Measurements from ENCODE around the gene CPNE6. TPM values are rescaled to one million over a fixed set of nuclear protein-coding genes. Genes with fewer than 3 reads are reported as not detected.

The CPNE6 gene
- total and polyA plus RNA-seq, 2 of the 13 experiments (the other 11 are each of a cell fraction or from before 2014, with no cell fraction given): not detected

DNA sequence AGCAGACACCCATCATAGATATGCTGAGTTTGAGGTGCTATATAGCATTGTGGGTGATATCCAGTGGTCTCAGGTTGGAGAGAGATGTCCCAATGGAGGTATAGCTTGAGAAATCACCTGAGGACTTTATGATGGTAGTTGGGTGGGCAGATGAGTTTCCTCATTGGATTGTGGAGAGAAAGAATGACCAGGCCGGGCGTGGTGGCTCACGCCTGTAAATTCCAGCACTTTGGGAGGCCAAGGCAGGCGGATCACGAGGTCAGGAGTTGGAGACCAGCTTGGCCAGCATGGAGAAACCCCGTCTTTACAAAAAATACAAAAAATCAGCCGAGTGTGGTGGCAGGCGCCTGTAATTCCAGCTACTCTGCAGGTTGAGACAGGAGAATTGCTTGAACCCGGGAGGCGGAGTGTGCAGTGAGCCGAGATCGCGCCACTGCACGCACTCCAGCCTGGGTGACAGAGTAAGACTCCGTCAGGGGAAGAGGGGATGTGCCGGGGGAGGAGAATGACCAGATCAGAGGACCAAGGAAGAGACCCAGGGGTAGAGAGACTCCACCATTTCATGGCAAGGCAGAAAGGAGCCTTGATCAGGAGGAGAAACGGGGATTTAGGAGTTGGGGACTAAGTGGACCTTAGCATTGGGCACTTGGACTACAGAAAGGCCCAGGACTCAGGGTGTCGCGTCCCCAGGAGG lies 22.0 kb downstream of the CPNE6 start:
- intact Hi-C loops (cut with micrococcal nuclease; ENCODE audit: unreplicated experiment) (loop anchor here (5.0 kb wide), 2 partner anchors 111 to 481 kb away; no protein-coding TSS in a partner anchor), in situ Hi-C loops (cut with HindIII; ENCODE audit: extremely low pct_ligation_motif_present, low pct_unique_long_range_greater_than_20kb) (loop anchor here (5.0 kb wide), 2 partner anchors 36 to 81 kb away; no protein-coding TSS in a partner anchor)
- H3K36me3 ChIP-seq (replicated peaks in 1 of 2; ENCODE audit: control insufficient read depth in 1 of 2, insufficient read depth in 2 of 2, low read length in 2 of 2): peaks cover 12 to 15% of the 10 kb centered on the region in 2 experiments
- ChIA-PET POLR2A (interaction anchor here (0.6 to 14.4 kb wide), 85 partner anchors 8 to 1504 kb away, joined by 3 to 627 read pairs (median 6); partner anchors contain the start of genes ACIN1, AJUBA, BCL2L2 and C14orf119), CTCF (ENCODE audit: low intra/inter-chr PET ratio, low total read pairs) (interaction anchor here (1.1 to 3.3 kb wide), 4 partner anchors 16 to 79 kb away, joined by 3 to 15 read pairs (median 8); no protein-coding TSS in a partner anchor)
- H3K27ac ChIP-seq (ENCODE audit: extremely low read length, insufficient read depth, low read length): peak overlapping the region; percentile 71
- peak overlapping the region; percentile 63 for H3K9ac ChIP-seq (ENCODE audit: insufficient read depth, low read depth, low read length)
- 0 out of 2 replicates have a peak, but pooled peaks cover 4% of the 10 kb centered on the region for H4K20me1 ChIP-seq (ENCODE audit: insufficient read depth, low read length)
- WGBS (ENCODE audit: low lambda C conversion rate): 79% methylated on average over 19 of the region's 19 CpGs
- H3K4me2 ChIP-seq (ENCODE audit: low read depth, low read length): peak overlapping the region; percentile 72
- ATAC-seq (no peak), DNase-seq (ENCODE audit: low spot score) (no peak), FAIRE-seq (no peak)
- H3K9me3 ChIP-seq (ENCODE audit: low read length): no peaks in the 10 kb centered on the region
- BruUV-seq (replicated peaks): TSS peak; percentile 55
- peaks cover 26% of the 10 kb centered on the region for H3K79me2 ChIP-seq (ENCODE audit: insufficient read depth, low read length)
- H3K27me3 ChIP-seq (ENCODE audit: control insufficient read depth in 1 of 2, insufficient read depth in 2 of 2, low read length in 2 of 2): peaks cover 0 to 6% of the 10 kb centered on the region in 2 experiments; a peak in 1 of 5 replicates
- peaks cover 63% of the 10 kb centered on the region for H3K4me1 ChIP-seq (ENCODE audit: insufficient read depth, low read length)
- peak overlapping the region in 2 of 3 experiments; percentile 86 to 97; a peak in 3 of 6 replicates for H3K4me3 ChIP-seq (replicated peaks in 1 of 3; ENCODE audit: insufficient read depth in 1 of 3, low read depth in 2 of 3, low read length in 3 of 3)
- H2AFZ ChIP-seq (ENCODE audit: low read length): peak overlapping the region; percentile 21
- TF ChIP-seq ZBTB38 (CRISPR knock-in tag; IDR thresholded peaks at IDR 0.05): peak; percentile 67
- TF ChIP-seq, protein P1, sequence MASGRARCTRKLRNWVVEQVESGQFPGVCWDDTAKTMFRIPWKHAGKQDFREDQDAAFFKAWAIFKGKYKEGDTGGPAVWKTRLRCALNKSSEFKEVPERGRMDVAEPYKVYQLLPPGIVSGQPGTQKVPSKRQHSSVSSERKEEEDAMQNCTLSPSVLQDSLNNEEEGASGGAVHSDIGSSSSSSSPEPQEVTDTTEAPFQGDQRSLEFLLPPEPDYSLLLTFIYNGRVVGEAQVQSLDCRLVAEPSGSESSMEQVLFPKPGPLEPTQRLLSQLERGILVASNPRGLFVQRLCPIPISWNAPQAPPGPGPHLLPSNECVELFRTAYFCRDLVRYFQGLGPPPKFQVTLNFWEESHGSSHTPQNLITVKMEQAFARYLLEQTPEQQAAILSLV (CRISPR knock-in tag; IDR thresholded peaks at IDR 0.05; ENCODE audit: borderline replicate concordance): 0 out of 2 replicates have a peak, but pooled peaks have one; percentile 17
- no peak for TF ChIP-seq FLYWCH1 (CRISPR knock-in tag; IDR thresholded peaks at IDR 0.05)
- no peak for TF ChIP-seq ZSCAN20 (CRISPR knock-in tag; IDR thresholded peaks at IDR 0.05; ENCODE audit: borderline replicate concordance)
- no peak for TF ChIP-seq RARG (CRISPR knock-in tag; IDR thresholded peaks at IDR 0.05; ENCODE audit: low read depth)
- TF ChIP-seq ZNF235 (CRISPR knock-in tag; IDR thresholded peaks at IDR 0.05; ENCODE audit: borderline replicate concordance): no peak
- TF ChIP-seq HMGA1 (CRISPR knock-in tag; conservative IDR thresholded peaks at IDR 0.05): no peak
- TF ChIP-seq SETDB1 (CRISPR knock-in tag; IDR thresholded peaks at IDR 0.05; ENCODE audit: borderline replicate concordance): no peak
- TF ChIP-seq ZNF577 (CRISPR knock-in tag; IDR thresholded peaks at IDR 0.05; ENCODE audit: borderline replicate concordance, low read depth): no peak
- TF ChIP-seq MZF1 (CRISPR knock-in tag; IDR thresholded peaks at IDR 0.05; ENCODE audit: borderline replicate concordance): no peak
- TF ChIP-seq, protein P2, sequence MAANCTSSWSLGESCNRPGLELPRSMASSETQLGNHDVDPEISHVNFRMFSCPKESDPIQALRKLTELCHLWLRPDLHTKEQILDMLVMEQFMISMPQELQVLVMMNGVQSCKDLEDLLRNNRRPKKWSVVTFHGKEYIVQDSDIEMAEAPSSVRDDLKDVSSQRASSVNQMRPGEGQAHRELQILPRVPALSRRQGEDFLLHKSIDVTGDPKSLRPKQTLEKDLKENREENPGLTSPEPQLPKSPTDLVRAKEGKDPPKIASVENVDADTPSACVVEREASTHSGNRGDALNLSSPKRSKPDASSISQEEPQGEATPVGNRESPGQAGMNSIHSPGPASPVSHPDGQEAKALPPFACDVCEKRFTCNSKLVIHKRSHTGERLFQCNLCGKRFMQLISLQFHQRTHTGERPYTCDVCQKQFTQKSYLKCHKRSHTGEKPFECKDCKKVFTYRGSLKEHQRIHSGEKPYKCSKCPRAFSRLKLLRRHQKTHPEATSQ (CRISPR knock-in tag; IDR thresholded peaks at IDR 0.05; ENCODE audit: borderline replicate concordance): no peak
- TF ChIP-seq ZNF768 (CRISPR knock-in tag; IDR thresholded peaks at IDR 0.05): peak; percentile 14; the same call in 1 of the 2 replicates
- TF ChIP-seq MAZ (IDR thresholded peaks at IDR 0.05; ENCODE audit: borderline replicate concordance, low read depth, low read length): no peak
- no peak for TF ChIP-seq MAZ (CRISPR knock-in tag; IDR thresholded peaks at IDR 0.05; ENCODE audit: low read depth)
- TF ChIP-seq ATF7 (IDR thresholded peaks at IDR 0.05): no peak
- TF ChIP-seq ATF7 (CRISPR knock-in tag; IDR thresholded peaks at IDR 0.05): peak; percentile 83; the same call in 1 of the 2 replicates
- no peak for TF ChIP-seq ZKSCAN8 (CRISPR knock-in tag; IDR thresholded peaks at IDR 0.05; ENCODE audit: borderline replicate concordance)
- TF ChIP-seq ZNF546 (CRISPR knock-in tag; conservative IDR thresholded peaks at IDR 0.05): no peak
- TF ChIP-seq, protein P3, sequence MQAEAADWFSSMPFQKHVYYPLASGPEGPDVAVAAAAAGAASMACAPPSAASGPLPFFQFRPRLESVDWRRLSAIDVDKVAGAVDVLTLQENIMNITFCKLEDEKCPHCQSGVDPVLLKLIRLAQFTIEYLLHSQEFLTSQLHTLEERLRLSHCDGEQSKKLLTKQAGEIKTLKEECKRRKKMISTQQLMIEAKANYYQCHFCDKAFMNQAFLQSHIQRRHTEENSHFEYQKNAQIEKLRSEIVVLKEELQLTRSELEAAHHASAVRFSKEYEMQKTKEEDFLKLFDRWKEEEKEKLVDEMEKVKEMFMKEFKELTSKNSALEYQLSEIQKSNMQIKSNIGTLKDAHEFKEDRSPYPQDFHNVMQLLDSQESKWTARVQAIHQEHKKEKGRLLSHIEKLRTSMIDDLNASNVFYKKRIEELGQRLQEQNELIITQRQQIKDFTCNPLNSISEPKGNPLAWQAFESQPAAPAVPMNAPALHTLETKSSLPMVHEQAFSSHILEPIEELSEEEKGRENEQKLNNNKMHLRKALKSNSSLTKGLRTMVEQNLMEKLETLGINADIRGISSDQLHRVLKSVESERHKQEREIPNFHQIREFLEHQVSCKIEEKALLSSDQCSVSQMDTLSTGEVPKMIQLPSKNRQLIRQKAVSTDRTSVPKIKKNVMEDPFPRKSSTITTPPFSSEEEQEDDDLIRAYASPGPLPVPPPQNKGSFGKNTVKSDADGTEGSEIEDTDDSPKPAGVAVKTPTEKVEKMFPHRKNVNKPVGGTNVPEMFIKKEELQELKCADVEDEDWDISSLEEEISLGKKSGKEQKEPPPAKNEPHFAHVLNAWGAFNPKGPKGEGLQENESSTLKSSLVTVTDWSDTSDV (CRISPR knock-in tag; IDR thresholded peaks at IDR 0.05): no peak

All from HepG2 (cell line).